IMR-90 (cell line): Measurements from ENCODE around the gene ZNF512.

Experiments
- CTCF ChIP-seq: conservative IDR thresholded peaks from 2 replicates; pipeline ENCODE4 v1.5.1; 2012; ENCODE audit warnings: mild to moderate bottlenecking, low read depth, low read length, improper control_type of control experiment
- ELK1 ChIP-seq: fragments of 150-350 bp; IDR thresholded peaks from 2 replicates; pipeline ENCODE4 v1.6.1; 2016; ENCODE audit warnings: low read depth, mild to moderate bottlenecking, low read length, moderate library complexity, borderline replicate concordance
- RAD21 ChIP-seq: IDR thresholded peaks from 2 replicates; pipeline ENCODE4 v1.6.1; 2012; ENCODE audit warnings: low read length, improper control_type of control experiment

GRCh38 chr2:27664622-27665363, 82.0 kb downstream of the ZNF512 start:
- TF ChIP-seq CTCF (no peak), ELK1 (no peak), RAD21 (no peak)
